ENCODE results near the gene EZH1.
"Not testable (repeated sequence)": the region's sequence is repeated elsewhere in the genome, so short reads cannot be mapped to it uniquely, and the experiment has no call there.

GRCh38 chr17:42742916-42743315 lies 1.9 kb downstream of the EZH1 start:
- TF ChIP-seq CTCF (IDR thresholded peaks at IDR 0.05 in 4 of 5, conservative IDR thresholded peaks at IDR 0.05 in 1 of 5); POLR2A (IDR thresholded peaks at IDR 0.05): not testable (repeated sequence)
